Esophagus muscularis mucosa (tissue), 4 donors: ENCODE results near the gene SEC22A. TPM values are rescaled to one million over a fixed set of nuclear protein-coding genes. Genes with fewer than 3 reads are reported as not detected.

ENCODE experiments used
- DNase-seq: peaks from one replicate; pipeline ENCODE4 v3.0.0-alpha.2; 2017; ENCODE audit errors: extremely low spot score
- H3K27ac ChIP-seq, 4 donors: fragments of 200-600 bp; sonication (generic); replicated peaks in 1 of 4; 1 replicate in 3 of 4; 2 replicates in 1 of 4; pipeline ENCODE4 v1.5.1; 2016 to 2019; ENCODE audit warnings: mild to moderate bottlenecking in 1 of 4
- H3K27me3 ChIP-seq, 4 donors: fragments of 200-600 bp; sonication (generic); one replicate each; pipeline versions ENCODE4 v1.5.1 to v1.6.0; 2016 to 2019
- H3K36me3 ChIP-seq, 4 donors: fragments of 200-600 bp; sonication (generic); one replicate each; pipeline ENCODE4 v1.5.1; 2016 to 2019
- H3K4me1 ChIP-seq, 4 donors: fragments of 200-600 bp; sonication (generic); one replicate each; pipeline ENCODE4 v1.5.1; 2016 to 2019
- H3K4me3 ChIP-seq, 4 donors: fragments of 200-600 bp; sonication (generic); 1 replicate in 2 of 4; 2 replicates in 2 of 4; pipeline ENCODE4 v1.5.1; 2016 to 2019; ENCODE audit warnings: mild to moderate bottlenecking in 4 of 4, moderate library complexity in 1 of 4
- H3K9me3 ChIP-seq, 4 donors: fragments of 200-600 bp; sonication (generic); 1 replicate in 3 of 4; 2 replicates in 1 of 4; pipeline ENCODE4 v1.5.1; 2016 to 2019
- EP300 ChIP-seq: sonication (generic); formaldehyde crosslinking; IDR thresholded peaks from one replicate; pipeline ENCODE4 v1.6.1; 2017; ENCODE audit warnings: antibody characterized with exemption
- POLR2A ChIP-seq: fragments of 450-650 bp; IDR thresholded peaks from one replicate; pipeline ENCODE4 v1.6.1; 2017; ENCODE audit warnings: antibody characterized with exemption, moderate library complexity, mild to moderate bottlenecking, low read depth
- POLR2AphosphoS5 ChIP-seq, 2 donors: sonication (generic); formaldehyde crosslinking; IDR thresholded peaks; one replicate each; pipeline ENCODE4 v1.6.1; 2017; ENCODE audit warnings: antibody characterized with exemption in 2 of 2
- WGBS: methylation state at CpG from one replicate; pipeline ENCODE4 v1.1.5; 2018; 5-methylcytosine and 5-hydroxymethylcytosine counted together
- intact Hi-C: fragments of 100-400 bp; cut with DNase I; formaldehyde crosslinking; loops from one replicate; pipeline ENCODE4 v1.15.1; 2023
- total RNA-seq, 4 donors: library from RNA; depleted of rRNA; stranded (reverse); fragments of >200 nt; gene quantifications; one replicate each; pipeline versions ENCODE4 v1.1.0 to v1.2.1, GENCODE V29; 2016
- TF ChIP-seq, protein P1 (sequence below), 3 experiments: fragments of 200-600 bp in 2 of 3; fragments of 450-650 bp in 1 of 3; sonication (generic) in 2 of 3; IDR thresholded peaks; one replicate each; pipeline ENCODE4 v1.5.1; 2017 to 2019; ENCODE audit warnings: antibody characterized with exemption in 3 of 3, mild to moderate bottlenecking in 2 of 3, moderate library complexity in 1 of 3

The SEC22A gene
- total RNA-seq, 4 donors from 2014 or later = 12.0 to 29.9 (median 20.0) TPM

DNA sequence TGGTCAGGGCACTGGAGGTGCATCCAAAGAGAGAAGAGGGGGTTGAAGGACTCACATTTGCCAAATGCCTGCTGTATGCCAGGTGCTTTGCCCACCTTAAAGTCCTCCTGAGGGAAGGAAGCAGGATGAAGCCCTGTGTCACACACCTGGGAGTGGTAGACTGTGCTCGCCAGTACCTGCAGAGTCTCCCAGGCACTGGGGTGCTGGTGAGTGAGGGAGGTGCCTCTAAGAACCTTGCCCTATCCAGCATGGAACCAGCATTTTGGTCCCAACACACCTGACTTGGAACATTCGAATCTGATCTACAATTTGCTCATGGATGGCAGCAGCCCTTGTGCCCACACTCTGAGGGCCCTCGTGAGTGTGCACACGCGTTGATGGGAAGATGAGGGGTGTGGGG, 76.7 kb downstream of the SEC22A start:
- peaks cover 12 to 31% (median 23%) of the 10 kb centered on the region in 4 donors for H3K36me3 ChIP-seq
- H3K27me3 ChIP-seq = no peaks in the 10 kb centered on the region
- H3K9me3 ChIP-seq = no peaks in the 10 kb centered on the region
- intact Hi-C loops = no loop called here
- TF ChIP-seq POLR2A = no peak
- 84% methylated on average over 3 of the region's 5 CpGs for WGBS
- peaks cover 0 to 10% (median 1%) of the 10 kb centered on the region in 4 donors for H3K4me1 ChIP-seq
- H3K4me3 ChIP-seq = no peak overlapping the region
- DNase-seq = peak; percentile 68
- no peak overlapping the region for H3K27ac ChIP-seq

DNA sequence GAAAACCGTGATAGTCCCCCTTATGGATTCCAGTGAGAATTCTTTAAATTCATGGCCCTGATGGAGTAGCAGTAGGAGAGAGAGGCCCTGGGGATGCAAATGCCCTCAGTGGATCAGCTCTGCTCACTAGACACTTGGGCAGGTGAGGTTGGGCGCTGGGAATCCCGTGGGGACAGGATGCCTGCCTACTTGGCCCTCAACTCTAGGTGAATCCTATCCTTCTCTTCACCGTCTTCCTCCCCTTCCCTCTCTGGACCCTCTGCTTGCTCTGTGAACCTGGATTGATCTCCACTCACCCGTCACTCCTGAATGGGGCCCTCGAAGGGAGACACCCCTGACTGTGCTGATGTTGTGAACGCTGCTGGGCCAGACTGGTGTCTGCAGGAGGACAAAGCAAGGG, 77.4 kb downstream of the SEC22A start:
- intact Hi-C loops = no loop called here
- Histone ChIP-seq H3K4me3 (no peak overlapping the region), H3K4me1 (peaks cover 0 to 7% (median 0%) of the 10 kb centered on the region in 4 donors), H3K27ac (no peak overlapping the region), H3K9me3 (no peaks in the 10 kb centered on the region), H3K36me3 (peaks cover 13 to 38% (median 30%) of the 10 kb centered on the region in 4 donors), H3K27me3 (no peaks in the 10 kb centered on the region)
- TF ChIP-seq POLR2AphosphoS5 (IDR thresholded peaks at IDR 0.05) (no peak), POLR2A (no peak), EP300 (no peak)
- TF ChIP-seq, protein P1, sequence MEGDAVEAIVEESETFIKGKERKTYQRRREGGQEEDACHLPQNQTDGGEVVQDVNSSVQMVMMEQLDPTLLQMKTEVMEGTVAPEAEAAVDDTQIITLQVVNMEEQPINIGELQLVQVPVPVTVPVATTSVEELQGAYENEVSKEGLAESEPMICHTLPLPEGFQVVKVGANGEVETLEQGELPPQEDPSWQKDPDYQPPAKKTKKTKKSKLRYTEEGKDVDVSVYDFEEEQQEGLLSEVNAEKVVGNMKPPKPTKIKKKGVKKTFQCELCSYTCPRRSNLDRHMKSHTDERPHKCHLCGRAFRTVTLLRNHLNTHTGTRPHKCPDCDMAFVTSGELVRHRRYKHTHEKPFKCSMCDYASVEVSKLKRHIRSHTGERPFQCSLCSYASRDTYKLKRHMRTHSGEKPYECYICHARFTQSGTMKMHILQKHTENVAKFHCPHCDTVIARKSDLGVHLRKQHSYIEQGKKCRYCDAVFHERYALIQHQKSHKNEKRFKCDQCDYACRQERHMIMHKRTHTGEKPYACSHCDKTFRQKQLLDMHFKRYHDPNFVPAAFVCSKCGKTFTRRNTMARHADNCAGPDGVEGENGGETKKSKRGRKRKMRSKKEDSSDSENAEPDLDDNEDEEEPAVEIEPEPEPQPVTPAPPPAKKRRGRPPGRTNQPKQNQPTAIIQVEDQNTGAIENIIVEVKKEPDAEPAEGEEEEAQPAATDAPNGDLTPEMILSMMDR (IDR thresholded peaks at IDR 0.05) = no peak
- WGBS = 65% methylated on average over 7 of the region's 7 CpGs
- DNase-seq = peak; percentile 77

GRCh38 chr3:123281406-123281805, 79.7 kb downstream of the SEC22A start:
- no peaks in the 10 kb centered on the region for H3K27me3 ChIP-seq
- H3K27ac ChIP-seq = no peak overlapping the region
- TF ChIP-seq POLR2A (no peak), EP300 (no peak), POLR2AphosphoS5 (IDR thresholded peaks at IDR 0.05) (peak in 1 of 2 donors; percentile 26)
- TF ChIP-seq, protein P1 (IDR thresholded peaks at IDR 0.05) = no peak
- no peak overlapping the region for H3K4me3 ChIP-seq
- peak; percentile 68 for DNase-seq
- no peaks in the 10 kb centered on the region for H3K9me3 ChIP-seq
- H3K36me3 ChIP-seq = peaks cover 33 to 60% (median 50%) of the 10 kb centered on the region in 4 donors
- H3K4me1 ChIP-seq = peaks cover 0 to 4% (median 0%) of the 10 kb centered on the region in 4 donors
- intact Hi-C loops = no loop called here
- 86% methylated on average over 3 of the region's 3 CpGs for WGBS

DNA sequence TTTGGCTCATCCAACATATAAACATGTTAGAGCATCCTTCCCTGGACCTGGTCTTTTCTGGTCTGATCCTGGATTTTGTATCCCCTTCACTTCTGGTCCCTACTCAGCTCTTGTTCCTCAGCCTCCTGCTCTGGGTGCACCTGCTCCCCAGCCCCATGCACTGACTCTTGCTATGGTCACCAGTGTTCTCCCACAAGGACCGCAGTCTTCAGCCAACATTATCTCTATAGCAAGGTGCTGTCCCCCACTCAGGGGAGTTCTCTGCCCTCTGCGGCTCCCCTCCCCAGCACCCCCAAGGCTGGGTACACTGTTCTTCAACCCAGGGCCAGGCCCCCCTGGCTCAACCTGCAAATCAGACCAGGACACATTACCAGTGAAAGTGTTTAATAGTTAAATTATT, 80.2 kb downstream of the SEC22A start:
- peaks cover 39 to 66% (median 53%) of the 10 kb centered on the region in 4 donors for H3K36me3 ChIP-seq
- H3K4me1 ChIP-seq = no peaks in the 10 kb centered on the region
- no peak overlapping the region for H3K4me3 ChIP-seq
- DNase-seq = peak; percentile 81
- intact Hi-C loops = no loop called here
- WGBS = 85% methylated on average over 2 of the region's 2 CpGs
- TF ChIP-seq EP300 = no peak
- TF ChIP-seq POLR2A = no peak
- TF ChIP-seq, protein P1 (IDR thresholded peaks at IDR 0.05) = no peak
- no peak for TF ChIP-seq POLR2AphosphoS5 (IDR thresholded peaks at IDR 0.05)
- no peak overlapping the region for H3K27ac ChIP-seq
- H3K27me3 ChIP-seq = no peaks in the 10 kb centered on the region
- no peaks in the 10 kb centered on the region for H3K9me3 ChIP-seq

DNA sequence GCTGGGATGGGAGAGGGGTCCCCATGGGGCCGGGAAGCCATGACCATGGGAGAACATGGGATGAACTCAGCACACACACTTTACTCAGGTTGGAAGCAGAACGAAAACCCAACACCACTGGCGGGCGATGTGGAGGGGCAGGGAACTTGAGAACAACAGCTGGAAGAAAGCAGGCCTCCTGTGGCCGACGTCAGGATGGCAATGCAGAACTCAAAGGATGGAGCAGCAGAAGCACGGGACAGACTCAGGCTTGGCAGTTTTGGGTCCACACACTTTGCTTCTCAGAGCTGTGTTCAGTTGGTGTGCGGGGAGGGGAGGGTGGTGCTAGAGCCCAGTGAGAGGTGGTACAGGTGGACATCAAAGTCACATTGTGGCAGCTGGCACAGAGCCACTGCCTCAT, 80.7 kb downstream of the SEC22A start:
- H3K27ac ChIP-seq = no peak overlapping the region
- no peaks in the 10 kb centered on the region for H3K27me3 ChIP-seq
- no peaks in the 10 kb centered on the region for H3K4me1 ChIP-seq
- intact Hi-C loops = no loop called here
- peak; percentile 90 for DNase-seq
- H3K36me3 ChIP-seq = peaks cover 41 to 71% (median 56%) of the 10 kb centered on the region in 4 donors
- no peaks in the 10 kb centered on the region for H3K9me3 ChIP-seq
- 79% methylated on average over 8 of the region's 8 CpGs for WGBS
- no peak for TF ChIP-seq POLR2A
- peak in 1 of 2 donors; percentile 13 for TF ChIP-seq POLR2AphosphoS5 (IDR thresholded peaks at IDR 0.05)
- TF ChIP-seq EP300 = no peak
- TF ChIP-seq, protein P1 (IDR thresholded peaks at IDR 0.05) = no peak
- H3K4me3 ChIP-seq = no peak overlapping the region
